Nucleus accumbens (tissue), 56 donors: ENCODE data around the gene CUL9.
"Not testable (repeated sequence)": the region's sequence is repeated elsewhere in the genome, so short reads cannot be mapped to it uniquely, and the experiment has no call there.

Experiments used
- DNase-seq, 56 donors: peaks; one replicate each; lab custom pipeline; 2025; lab: John Stamatoyannopoulos, UW

Gene CUL9

DNA sequence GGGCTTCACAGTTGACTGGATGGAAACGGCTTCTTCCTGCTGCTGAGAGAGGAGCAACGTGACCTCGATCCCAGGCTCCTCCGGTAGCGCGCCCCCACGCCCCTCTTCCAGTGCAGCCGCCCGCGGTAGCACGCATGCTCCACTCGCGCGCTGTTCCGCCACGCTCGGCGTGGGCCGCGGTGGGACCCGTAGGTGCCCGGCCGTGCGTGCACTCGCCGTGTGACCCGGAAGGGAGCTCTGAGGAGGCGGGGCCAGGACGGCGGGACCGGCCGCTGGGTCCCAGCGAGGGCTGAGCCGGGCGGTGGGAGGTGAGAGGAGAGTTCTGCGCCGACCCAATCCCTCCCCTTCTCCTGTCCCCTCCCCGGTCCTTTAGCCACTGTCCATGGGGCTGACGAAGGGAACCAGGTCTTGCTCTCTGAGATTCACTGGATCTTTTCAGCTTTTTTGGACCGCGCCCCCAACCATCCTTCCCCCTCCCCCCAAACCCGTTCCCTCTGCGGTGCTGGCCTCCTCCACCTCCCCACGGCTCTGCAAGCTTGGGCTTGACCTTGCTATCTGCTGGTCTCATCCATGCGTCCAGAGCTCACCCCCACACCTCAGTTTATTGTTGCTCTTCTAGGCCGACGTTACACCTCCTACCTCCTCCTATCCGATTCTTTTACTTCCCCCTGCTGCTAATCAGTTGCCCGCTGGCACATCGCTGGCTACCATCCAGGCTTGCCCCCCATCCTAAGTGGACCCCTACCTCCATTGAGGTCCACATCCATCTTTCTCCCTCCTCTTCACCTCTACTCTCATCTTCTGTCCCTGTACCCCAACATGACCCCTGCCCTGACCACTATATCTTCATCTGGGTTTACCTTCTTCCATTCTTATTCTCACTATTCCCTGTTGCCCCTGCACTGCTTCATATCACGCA is at the start of gene CUL9:
Gene CUL9, plus strand, starts transcription at position 255 of the 919 bp plus-strand sequence. CDS start 2,115 bp downstream, outside the sequence.
- DNase-seq: peak in 55 of 56 donors; percentile 44 to 93 (median 80)

DNA sequence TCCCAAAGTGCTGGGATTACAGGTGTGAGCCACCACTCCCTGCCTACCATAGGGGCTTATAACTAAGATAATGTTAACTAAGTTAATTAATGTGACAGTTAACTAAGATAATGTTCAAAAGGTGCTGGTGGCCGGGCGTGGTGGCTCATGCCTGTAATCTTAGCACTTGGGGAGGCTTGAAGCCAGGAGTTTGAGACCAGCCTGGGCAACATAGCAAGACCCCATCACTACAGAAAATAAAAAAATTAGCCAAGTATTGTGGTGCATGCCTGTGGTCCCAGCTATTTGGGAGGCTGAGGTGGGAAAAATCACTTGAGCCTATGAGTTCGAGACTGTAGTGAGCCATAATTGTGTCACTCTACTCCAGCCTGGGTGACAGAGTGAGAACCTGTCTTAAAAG is 43.7 kb upstream of the CUL9 start:
- no peak for DNase-seq

DNA sequence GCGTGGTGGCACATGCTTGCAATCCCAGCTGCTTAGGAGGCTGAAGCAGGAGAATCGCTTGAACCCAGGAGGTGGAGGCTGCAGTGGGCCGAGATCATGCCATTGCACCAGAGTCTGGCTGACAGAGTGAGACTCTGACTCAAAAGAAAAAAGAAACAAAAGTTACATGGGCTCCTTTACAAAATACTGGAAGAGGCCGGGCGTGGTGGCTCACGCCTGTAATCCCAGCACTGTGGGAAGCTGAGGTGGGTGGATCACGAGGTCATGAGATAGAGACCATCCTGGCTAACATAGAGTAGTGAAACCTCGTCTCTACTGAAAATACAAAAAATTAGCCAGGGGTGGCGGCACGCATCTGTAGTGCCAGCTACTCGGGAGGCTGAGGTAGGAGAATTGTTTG is 42.0 kb upstream of the CUL9 start:
- DNase-seq: not testable (repeated sequence)

DNA sequence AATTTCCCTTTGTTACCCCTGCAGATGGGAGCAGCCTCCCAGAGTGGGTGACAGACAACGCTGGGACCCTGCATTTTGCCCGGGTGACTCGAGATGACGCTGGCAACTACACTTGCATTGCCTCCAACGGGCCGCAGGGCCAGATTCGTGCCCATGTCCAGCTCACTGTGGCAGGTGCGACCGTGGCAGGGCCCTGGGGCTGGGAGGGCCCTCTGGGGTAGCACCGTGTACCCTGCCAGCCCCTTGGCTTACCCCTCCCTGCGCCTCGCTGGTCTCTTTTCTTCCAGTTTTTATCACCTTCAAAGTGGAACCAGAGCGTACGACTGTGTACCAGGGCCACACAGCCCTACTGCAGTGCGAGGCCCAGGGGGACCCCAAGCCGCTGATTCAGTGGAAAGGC is 40.4 kb upstream of the CUL9 start:
- DNase-seq: no peak

DNA sequence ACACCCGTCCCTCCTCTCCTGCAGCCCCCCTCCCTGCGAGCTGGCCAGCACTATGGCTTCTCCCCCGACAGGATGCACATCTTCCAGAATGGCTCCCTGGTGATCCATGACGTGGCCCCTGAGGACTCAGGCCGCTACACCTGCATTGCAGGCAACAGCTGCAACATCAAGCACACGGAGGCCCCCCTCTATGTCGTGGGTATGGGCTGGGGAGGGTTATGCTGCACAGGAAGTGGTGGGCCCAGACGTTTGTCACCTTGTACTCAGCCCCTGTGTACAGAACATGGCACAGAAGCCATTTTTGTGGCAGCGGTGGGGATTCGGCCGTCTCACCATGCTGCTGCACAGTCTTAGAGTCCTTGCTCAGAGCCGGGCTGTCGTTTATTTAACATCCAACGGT is 39.9 kb upstream of the CUL9 start:
- no peak for DNase-seq

DNA sequence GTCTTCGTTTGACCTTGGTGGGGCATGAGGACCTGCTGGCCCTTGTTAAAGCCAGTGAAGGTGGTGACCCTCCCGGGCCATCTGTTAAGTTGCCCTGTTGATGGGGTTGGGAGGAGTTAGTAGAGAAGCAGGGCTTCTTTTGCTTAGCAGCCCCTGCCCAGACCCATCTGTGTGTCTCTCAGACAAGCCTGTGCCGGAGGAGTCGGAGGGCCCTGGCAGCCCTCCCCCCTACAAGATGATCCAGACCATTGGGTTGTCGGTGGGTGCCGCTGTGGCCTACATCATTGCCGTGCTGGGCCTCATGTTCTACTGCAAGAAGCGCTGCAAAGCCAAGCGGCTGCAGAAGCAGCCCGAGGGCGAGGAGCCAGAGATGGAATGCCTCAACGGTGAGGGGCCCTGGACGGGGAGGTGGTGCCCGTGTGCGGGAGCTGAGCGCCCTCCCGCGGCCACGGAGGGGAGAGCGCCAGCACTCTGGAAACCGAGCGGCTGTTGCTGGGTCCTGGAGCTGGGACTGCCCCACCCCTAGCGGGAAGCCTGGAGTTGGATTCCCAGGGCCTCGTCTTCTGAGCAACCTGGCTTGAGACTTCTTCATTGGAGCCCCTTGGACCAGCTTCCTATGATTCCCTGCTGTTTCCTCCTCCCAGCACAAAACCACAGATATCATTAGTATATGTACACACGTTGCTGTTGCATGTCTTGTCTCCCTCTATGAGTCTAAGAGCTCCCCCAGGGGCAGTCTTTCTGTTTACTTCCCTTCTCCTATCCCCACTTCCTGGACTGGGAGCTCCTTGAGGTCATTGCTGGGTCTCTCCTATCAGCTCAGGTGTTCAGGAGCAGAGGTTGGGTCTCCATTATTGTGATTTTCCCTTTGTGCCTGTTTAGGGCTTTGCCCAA is 38.5 kb upstream of the CUL9 start:
- DNase-seq: peak in 52 of 56 donors; percentile 7 to 86 (median 60)

DNA sequence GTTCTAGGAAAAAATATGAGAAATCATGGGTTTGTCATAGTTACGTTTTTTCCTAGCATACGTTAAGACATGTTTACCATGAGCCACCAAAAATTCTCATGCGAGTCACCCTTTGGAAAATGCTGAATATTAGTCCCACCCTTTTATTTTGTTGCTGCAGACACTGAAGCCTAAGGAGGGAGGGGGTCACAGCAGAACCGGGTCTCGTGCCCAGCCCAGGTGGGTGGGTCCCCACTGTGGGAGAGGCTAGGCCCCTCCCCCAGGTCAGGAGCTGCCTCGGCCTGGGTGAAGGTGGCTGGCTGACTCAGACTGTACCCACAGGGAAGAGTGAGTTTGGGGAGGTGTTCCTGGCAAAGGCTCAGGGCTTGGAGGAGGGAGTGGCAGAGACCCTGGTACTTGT is 37.1 kb upstream of the CUL9 start:
- no peak for DNase-seq

DNA sequence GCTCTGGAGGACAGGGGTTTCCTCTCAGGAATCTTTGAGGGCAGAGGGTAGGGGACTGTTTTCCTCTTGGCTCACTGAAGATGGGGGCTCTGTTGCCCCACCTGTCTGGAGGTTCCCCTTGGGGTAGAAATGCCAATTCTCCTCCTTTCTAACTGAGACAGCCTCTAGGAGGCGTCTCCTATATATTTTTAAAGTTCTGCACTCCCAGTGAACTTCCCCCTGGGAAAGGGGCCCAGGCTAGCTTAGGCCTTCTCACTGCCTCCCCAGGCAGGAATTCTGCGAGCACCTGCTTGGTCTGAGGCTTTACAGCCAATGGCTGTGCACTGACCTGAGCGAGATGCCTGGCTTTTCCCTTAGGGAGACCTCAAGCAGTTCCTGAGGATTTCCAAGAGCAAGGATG is 35.7 kb upstream of the CUL9 start:
- DNase-seq: no peak

DNA sequence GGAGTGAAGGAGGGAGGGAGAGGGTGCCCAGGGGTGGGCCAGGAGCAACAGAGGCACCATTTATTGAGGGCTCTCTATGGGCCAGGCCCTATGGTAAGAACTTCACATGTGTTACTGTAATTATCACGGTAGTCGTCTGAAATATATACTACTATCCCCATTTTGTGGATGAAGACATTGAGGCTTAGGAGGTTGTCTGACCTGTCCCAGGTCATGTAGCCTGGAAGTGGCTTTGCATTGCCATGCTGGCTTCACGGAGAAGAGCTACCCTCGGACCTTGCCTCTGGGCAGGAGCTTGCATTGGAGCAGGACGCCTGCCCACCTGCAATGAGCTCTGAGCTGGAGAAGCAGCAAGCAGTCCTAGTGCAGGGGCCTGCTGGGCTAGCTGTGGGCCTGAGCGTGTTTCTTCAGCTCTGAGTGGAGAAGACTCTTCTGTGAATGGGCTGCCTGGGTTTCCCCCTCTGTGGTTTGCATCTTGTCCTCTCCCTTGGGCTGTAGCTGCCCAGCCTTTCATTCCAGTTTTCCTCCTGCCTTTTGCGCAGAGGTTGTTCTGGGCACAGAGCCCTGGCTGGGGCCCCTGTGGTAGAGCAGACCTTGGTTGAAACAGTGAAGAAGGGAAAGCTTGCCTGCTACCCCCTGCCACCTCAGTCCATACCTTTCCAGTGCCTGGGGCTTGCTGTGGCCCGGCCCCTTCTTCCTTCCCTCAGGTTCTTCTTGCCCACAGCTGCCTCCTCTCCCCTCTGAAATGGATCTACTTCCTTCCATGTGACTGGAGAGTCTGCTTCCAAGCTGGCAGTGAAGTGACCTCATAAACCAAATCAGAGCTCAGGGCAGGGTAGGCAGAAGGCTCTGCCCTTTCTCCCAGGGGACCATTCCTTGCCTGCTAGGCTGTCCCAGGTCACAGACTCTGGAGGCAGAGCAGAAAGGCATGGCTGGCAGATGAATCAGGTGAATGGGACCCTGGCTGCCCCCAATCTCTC is 35.0 kb upstream of the CUL9 start:
- DNase-seq: no peak

DNA sequence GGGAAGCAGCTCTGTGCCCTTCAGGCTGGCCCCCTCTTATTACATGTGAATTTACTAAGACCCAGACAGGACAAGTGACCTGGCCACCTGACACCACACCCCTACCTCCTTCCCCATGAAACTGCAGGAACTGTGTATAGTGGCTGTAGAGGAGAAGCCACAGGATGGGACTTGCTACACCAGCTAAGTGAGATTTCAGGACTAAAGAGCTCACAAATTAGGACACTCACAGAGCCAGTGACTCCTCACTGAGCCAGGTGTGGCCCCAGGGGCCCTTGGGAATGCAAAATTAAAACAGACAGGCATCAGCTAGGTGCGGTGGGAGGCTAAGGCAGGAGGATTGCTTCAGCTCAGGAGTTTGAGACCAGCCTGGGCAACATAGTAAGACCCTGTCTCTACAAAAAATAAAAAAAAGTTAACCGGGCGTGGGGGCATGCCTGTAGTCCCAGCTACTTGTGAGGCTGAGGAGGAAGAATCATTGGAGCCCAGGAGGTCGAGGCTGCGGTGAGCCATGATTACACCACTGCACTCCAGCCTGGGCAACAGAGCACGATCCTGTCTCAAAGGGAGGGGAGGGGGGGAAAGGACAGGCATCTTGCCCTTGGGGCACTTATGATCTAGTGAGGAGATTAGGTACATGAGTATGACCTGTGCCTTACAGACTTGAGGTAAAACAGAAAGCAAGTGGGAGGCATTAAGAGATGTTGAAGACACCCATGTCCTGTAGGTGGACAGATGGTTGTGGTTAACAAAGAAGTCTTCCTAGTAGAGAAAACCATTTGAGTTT is 34.1 kb upstream of the CUL9 start:
- DNase-seq: no peak

DNA sequence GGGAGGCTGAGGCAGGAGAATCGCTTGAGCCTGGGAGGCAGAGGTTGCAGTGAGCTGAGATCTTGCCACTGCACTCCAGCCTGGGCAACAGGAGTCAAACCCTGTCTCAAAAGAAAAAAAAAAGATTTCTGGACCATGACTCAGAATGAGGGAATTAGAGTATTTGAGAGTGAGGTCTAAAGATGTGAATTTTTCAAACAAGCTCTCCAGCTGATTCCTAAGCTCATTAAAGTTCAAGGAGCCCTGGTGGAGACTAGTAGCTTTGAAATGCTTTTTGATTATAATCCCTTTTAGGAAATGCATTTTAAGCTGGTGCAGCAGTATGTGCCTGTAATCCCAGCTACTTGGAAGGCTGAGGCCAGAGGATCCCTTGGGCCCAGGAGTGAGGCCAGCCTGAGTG is 32.7 kb upstream of the CUL9 start:
- DNase-seq: no peak

DNA sequence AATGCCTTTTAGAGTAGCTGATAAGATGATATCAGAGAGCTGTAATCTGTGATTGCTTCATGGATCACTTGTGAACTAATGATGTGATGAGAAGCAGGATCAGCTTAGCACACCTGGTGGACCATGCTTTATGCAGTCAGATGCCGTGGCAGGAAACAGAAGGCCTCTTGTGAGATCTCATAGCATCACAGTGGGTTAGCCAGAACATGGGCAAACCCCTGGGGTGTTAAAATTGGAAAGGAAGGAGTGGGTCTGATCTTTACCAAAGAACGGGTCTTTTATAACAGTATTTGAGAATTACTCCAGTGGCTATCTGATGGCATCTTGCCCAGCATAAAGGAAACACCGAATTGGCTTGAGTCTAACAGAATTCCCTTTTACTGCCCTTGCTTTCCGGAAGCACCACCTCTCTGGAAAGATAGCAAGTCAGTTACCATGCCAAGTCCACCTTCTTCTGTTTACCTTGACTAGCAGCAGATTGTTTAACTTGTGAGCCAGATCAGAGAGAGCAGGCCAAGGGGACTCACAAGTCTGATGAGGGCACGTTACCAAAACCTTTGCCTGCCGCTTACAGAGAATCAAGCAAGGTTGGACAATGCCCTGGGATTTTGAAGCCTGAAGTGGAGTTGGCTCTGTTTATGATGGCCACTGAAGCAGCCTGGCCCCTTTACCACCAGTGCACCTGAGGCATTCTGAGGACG is 31.8 kb upstream of the CUL9 start:
- no peak for DNase-seq

DNA sequence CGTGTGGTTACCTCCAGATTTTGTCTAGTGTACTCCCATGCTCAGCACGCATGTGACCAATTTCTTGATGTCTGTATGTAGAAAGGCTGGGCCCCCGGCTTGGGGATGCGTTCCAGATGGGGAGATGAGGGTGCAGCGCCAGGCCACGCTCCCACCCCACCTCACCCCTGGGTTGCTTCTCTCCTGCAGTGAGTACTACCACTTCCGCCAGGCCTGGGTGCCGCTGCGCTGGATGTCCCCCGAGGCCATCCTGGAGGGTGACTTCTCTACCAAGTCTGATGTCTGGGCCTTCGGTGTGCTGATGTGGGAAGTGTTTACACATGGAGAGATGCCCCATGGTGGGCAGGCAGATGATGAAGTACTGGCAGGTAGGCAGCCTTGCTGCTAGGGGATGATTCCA is 22.4 kb upstream of the CUL9 start:
- DNase-seq: no peak

DNA sequence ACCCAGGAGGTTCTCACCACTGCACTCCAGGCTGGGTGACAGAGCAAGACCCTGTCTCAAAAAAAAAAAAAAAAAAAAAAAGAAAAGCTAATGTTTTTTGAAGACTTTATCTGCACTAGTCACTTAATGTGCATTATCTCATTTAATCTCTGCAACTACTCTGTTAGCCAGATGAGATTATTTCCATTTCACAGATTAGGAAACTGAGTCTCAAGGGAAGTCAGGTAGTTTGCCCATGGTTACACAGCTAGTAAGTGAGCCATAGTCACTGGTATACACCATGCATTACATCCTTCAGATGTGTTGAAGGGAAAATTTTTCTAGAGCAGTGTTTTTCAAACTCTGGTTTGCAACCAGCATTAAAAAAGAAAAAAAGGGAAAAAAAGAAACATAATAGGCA is 18.1 kb upstream of the CUL9 start:
- no peak for DNase-seq

DNA sequence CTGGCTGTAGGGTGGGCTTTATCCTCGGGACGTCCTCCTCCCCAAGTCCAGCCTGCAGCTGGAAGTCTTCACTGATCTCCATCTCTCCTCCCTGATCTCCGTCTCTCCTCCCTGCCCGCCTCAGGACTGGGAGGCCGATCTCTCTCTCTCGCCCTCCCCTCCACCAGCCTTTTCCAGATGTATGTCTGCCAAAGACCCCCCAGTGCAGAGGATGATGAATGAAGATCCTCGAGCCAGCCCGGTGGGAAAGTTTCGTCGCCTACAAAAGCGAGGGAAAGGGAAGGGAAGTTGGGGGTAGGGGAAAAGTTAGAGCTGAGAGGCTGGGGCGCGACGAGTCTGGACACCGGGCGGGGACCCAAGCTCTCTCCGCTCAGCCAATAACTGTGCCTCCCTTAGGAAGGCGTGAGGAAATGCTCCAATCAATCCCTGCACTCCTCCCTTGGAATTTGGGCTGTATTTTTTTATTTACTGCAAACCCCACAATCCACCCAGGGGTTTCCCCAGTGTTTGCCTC is 11.5 kb upstream of the CUL9 start:
- DNase-seq: peak in 15 of 56 donors; percentile 28 to 86 (median 76)

DNA sequence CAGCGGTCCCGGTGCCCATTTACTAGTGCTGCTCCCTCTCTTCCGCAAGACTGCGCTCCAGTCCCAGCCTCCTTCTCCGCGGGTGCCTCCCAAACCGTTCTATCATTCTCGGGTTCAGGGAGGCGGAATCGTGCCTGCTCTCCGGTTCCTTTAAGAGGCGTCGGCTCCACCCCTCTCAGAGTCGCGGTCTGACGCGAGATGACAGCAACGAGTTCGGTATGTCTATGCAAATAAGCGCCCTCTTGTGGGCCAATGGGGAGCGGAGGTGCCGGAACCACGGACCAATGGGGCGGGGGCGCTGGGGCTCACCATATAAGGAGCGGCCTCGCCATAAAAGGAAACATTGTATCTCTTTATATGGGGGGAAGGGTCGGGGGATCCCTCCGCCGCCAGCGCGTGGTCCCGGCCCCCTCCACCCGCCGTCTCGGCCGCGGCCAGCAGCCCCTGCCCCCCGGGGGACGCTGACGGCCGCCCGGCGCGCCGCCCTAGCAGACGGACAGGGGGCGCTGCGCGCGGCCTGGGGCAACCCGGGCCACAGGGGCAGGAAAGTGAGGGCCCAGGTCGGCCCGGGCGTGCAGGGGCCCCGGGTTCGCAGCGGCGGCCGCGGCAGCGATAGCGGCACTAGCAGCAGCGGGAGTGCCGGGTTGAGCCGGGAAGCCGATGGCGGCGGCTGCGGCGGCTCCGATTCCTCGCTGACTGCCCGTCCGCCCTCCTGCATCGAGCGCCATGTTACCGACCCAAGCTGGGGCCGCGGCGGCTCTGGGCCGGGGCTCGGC is 10.9 kb upstream of the CUL9 start, which contains the start of gene SRF:
Gene SRF, plus strand, starts transcription at position 339 of the 776 bp plus-strand sequence. Its CDS starts 388 bp downstream, at position 727.
- peak; percentile 74 to 100 (median 98) for DNase-seq

DNA sequence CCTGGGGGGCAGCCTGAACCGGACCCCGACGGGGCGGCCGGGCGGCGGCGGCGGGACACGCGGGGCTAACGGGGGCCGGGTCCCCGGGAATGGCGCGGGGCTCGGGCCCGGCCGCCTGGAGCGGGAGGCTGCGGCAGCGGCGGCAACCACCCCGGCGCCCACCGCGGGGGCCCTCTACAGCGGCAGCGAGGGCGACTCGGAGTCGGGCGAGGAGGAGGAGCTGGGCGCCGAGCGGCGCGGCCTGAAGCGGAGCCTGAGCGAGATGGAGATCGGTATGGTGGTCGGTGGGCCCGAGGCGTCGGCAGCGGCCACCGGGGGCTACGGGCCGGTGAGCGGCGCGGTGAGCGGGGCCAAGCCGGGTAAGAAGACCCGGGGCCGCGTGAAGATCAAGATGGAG is 10.3 kb upstream of the CUL9 start:
- peak in 10 of 56 donors; percentile 28 to 57 (median 44) for DNase-seq
